Activated gamma-delta T cell (primary cell): ENCODE measurements around the gene GOLGA8M.
"Not testable (repeated sequence)": the region's sequence is repeated elsewhere in the genome, so short reads cannot be mapped to it uniquely, and the experiment has no call there.

Source experiments
- DNase-seq: peaks from one replicate; lab custom pipeline; 2025; lab: John Stamatoyannopoulos, UW

GOLGA8M gene

GRCh38 chr15:28660750-28661149 is 51.5 kb downstream of the GOLGA8M start:
- DNase-seq: not testable (repeated sequence)

GRCh38 chr15:28656018-28656360 is 56.2 kb downstream of the GOLGA8M start:
- not testable (repeated sequence) for DNase-seq

- not testable (repeated sequence) for DNase-seq
Observed at GRCh38 chr15:28655329-28656017, 56.7 kb downstream of the GOLGA8M start.

- not testable (repeated sequence) for DNase-seq
Observed at GRCh38 chr15:28654194-28654593, 58.0 kb downstream of the GOLGA8M start.

GRCh38 chr15:28652538-28652937 is 59.7 kb downstream of the GOLGA8M start:
- not testable (repeated sequence) for DNase-seq
